Left kidney (tissue), 2 donors: ENCODE results near the gene GLIS2. TPM values are rescaled to one million over a fixed set of nuclear protein-coding genes. Genes with fewer than 3 reads are reported as not detected.

Experiments
- DNase-seq: peaks from one replicate; pipeline ENCODE4 v3.0.0-alpha.2; 2013
- polyA plus RNA-seq: library from polyadenylated mRNA; unstranded; fragments of 120-200 nt; gene quantifications from one replicate; pipeline ENCODE4 v1.2.1, GENCODE V29; 2013; ENCODE audit not compliant: insufficient read length

The GLIS2 gene
- polyA plus RNA-seq, 1 donor, result 32.5 TPM

- DNase-seq, result no peak
Observed at GRCh38 chr16:4295581-4295980, 20.3 kb upstream of the GLIS2 start.

GRCh38 chr16:4297480-4297879 is 18.4 kb upstream of the GLIS2 start:
- no peak for DNase-seq

GRCh38 chr16:4298761-4299522 is 16.9 kb upstream of the GLIS2 start:
- DNase-seq, result no peak

GRCh38 chr16:4301177-4301576 is 14.7 kb upstream of the GLIS2 start:
- no peak for DNase-seq

- DNase-seq, result no peak
Observed at GRCh38 chr16:4301968-4302367, 13.9 kb upstream of the GLIS2 start.

GRCh38 chr16:4303973-4304372 is 11.9 kb upstream of the GLIS2 start:
- no peak for DNase-seq

- DNase-seq, result no peak
Observed at GRCh38 chr16:4306470-4307214, 9.2 kb upstream of the GLIS2 start.

- peak; percentile 92 for DNase-seq
Observed at GRCh38 chr16:4307215-4308037, 8.4 kb upstream of the GLIS2 start.

- no peak for DNase-seq
Observed at GRCh38 chr16:4309102-4309832, 6.6 kb upstream of the GLIS2 start.

- DNase-seq, result no peak
Observed at GRCh38 chr16:4309833-4310266, 6.0 kb upstream of the GLIS2 start.

- no peak for DNase-seq
Observed at GRCh38 chr16:4313563-4314531, 2.0 kb upstream of the GLIS2 start.

GRCh38 chr16:4314532-4315185 is 1.2 kb upstream of the GLIS2 start:
- DNase-seq, result no peak

- no peak for DNase-seq
Observed at GRCh38 chr16:4316108-4316863, 419 bp downstream of the GLIS2 start.

GRCh38 chr16:4316864-4317531 is 1.1 kb downstream of the GLIS2 start:
- DNase-seq, result no peak

- DNase-seq, result no peak
Observed at GRCh38 chr16:4317532-4318450, 1.9 kb downstream of the GLIS2 start.

GRCh38 chr16:4318451-4318910 is 2.6 kb downstream of the GLIS2 start:
- DNase-seq, result no peak

- DNase-seq, result no peak
Observed at GRCh38 chr16:4318967-4319366, 3.1 kb downstream of the GLIS2 start.
